Measurements from ENCODE around the gene SPATC1L.
"Not testable (repeated sequence)": the region's sequence is repeated elsewhere in the genome, so short reads cannot be mapped to it uniquely, and the experiment has no call there.

Gene SPATC1L

GRCh38 chr21:46181953-46182547, 2.2 kb downstream of the SPATC1L start:
- no peaks in the 10 kb centered on the region for H3K27me3 ChIP-seq (ENCODE audit: control insufficient read depth in 2 of 2, insufficient read depth in 2 of 2, low read length in 2 of 2)
- no peaks in the 10 kb centered on the region for H3K9me3 ChIP-seq (ENCODE audit: control insufficient read depth in 2 of 2, low read length in 2 of 2)
- H3K9ac ChIP-seq (ENCODE audit: low read depth in 1 of 2, low read length in 2 of 2) = no peak overlapping the region
- H3K4me3 ChIP-seq (ENCODE audit: low read length in 2 of 2) = no peak overlapping the region
- peaks cover 0 to 3% of the 10 kb centered on the region in 2 donors for H3K4me1 ChIP-seq (ENCODE audit: control insufficient read depth in 2 of 2, insufficient read depth in 2 of 2, low read length in 2 of 2)
- no peak overlapping the region for H3K27ac ChIP-seq (ENCODE audit: low read depth in 2 of 2, low read length in 2 of 2)
- H3K36me3 ChIP-seq (ENCODE audit: control insufficient read depth in 2 of 2, insufficient read depth in 2 of 2, low read length in 2 of 2) = no peaks in the 10 kb centered on the region

GRCh38 chr21:46181436-46181835, 2.8 kb downstream of the SPATC1L start:
- no peak overlapping the region for H3K9ac ChIP-seq (ENCODE audit: low read depth in 1 of 2, low read length in 2 of 2)
- H3K27me3 ChIP-seq (ENCODE audit: control insufficient read depth in 2 of 2, insufficient read depth in 2 of 2, low read length in 2 of 2) = no peaks in the 10 kb centered on the region
- H3K9me3 ChIP-seq (ENCODE audit: control insufficient read depth in 2 of 2, low read length in 2 of 2) = no peaks in the 10 kb centered on the region
- no peak overlapping the region for H3K27ac ChIP-seq (ENCODE audit: low read depth in 2 of 2, low read length in 2 of 2)
- no peak overlapping the region for H3K4me3 ChIP-seq (ENCODE audit: low read length in 2 of 2)
- H3K36me3 ChIP-seq (ENCODE audit: control insufficient read depth in 2 of 2, insufficient read depth in 2 of 2, low read length in 2 of 2) = no peaks in the 10 kb centered on the region
- peaks cover 0 to 3% of the 10 kb centered on the region in 2 donors for H3K4me1 ChIP-seq (ENCODE audit: control insufficient read depth in 2 of 2, insufficient read depth in 2 of 2, low read length in 2 of 2)

- H3K27me3 ChIP-seq (ENCODE audit: control insufficient read depth in 2 of 2, insufficient read depth in 2 of 2, low read length in 2 of 2) = no peaks in the 10 kb centered on the region
- no peak overlapping the region for H3K9ac ChIP-seq (ENCODE audit: low read depth in 1 of 2, low read length in 2 of 2)
- no peaks in the 10 kb centered on the region for H3K36me3 ChIP-seq (ENCODE audit: control insufficient read depth in 2 of 2, insufficient read depth in 2 of 2, low read length in 2 of 2)
- no peak overlapping the region for H3K4me3 ChIP-seq (ENCODE audit: low read length in 2 of 2)
- H3K9me3 ChIP-seq (ENCODE audit: control insufficient read depth in 2 of 2, low read length in 2 of 2) = no peaks in the 10 kb centered on the region
- H3K27ac ChIP-seq (ENCODE audit: low read depth in 2 of 2, low read length in 2 of 2) = no peak overlapping the region
- H3K4me1 ChIP-seq (ENCODE audit: control insufficient read depth in 2 of 2, insufficient read depth in 2 of 2, low read length in 2 of 2) = peaks cover 0 to 3% of the 10 kb centered on the region in 2 donors
These were observed 3.4 kb downstream of the SPATC1L start for GRCh38 chr21:46180778-46181391.

- no peaks in the 10 kb centered on the region for H3K9me3 ChIP-seq (ENCODE audit: control insufficient read depth in 2 of 2, low read length in 2 of 2)
- no peak overlapping the region for H3K9ac ChIP-seq (ENCODE audit: low read depth in 1 of 2, low read length in 2 of 2)
- H3K4me1 ChIP-seq (ENCODE audit: control insufficient read depth in 2 of 2, insufficient read depth in 2 of 2, low read length in 2 of 2) = peaks cover 0 to 3% of the 10 kb centered on the region in 2 donors
- H3K27ac ChIP-seq (ENCODE audit: low read depth in 2 of 2, low read length in 2 of 2) = no peak overlapping the region
- H3K27me3 ChIP-seq (ENCODE audit: control insufficient read depth in 2 of 2, insufficient read depth in 2 of 2, low read length in 2 of 2) = no peaks in the 10 kb centered on the region
- no peaks in the 10 kb centered on the region for H3K36me3 ChIP-seq (ENCODE audit: control insufficient read depth in 2 of 2, insufficient read depth in 2 of 2, low read length in 2 of 2)
- H3K4me3 ChIP-seq (ENCODE audit: low read length in 2 of 2) = no peak overlapping the region
These were observed 4.1 kb downstream of the SPATC1L start for GRCh38 chr21:46180079-46180722.

GRCh38 chr21:46179708-46180078, 4.6 kb downstream of the SPATC1L start:
- Histone ChIP-seq H3K36me3 (ENCODE audit: control insufficient read depth in 2 of 2, insufficient read depth in 2 of 2, low read length in 2 of 2) (no peaks in the 10 kb centered on the region), H3K4me3 (ENCODE audit: low read length in 2 of 2) (no peak overlapping the region), H3K9ac (ENCODE audit: low read depth in 1 of 2, low read length in 2 of 2) (no peak overlapping the region), H3K4me1 (ENCODE audit: control insufficient read depth in 2 of 2, insufficient read depth in 2 of 2, low read length in 2 of 2) (peaks cover 0 to 3% of the 10 kb centered on the region in 2 donors), H3K27ac (ENCODE audit: low read depth in 2 of 2, low read length in 2 of 2) (no peak overlapping the region), H3K9me3 (ENCODE audit: control insufficient read depth in 2 of 2, low read length in 2 of 2) (no peaks in the 10 kb centered on the region), H3K27me3 (ENCODE audit: control insufficient read depth in 2 of 2, insufficient read depth in 2 of 2, low read length in 2 of 2) (no peaks in the 10 kb centered on the region)

- no peak overlapping the region for H3K4me3 ChIP-seq (ENCODE audit: low read length in 2 of 2)
- H3K27me3 ChIP-seq (ENCODE audit: control insufficient read depth in 2 of 2, insufficient read depth in 2 of 2, low read length in 2 of 2) = no peaks in the 10 kb centered on the region
- no peak overlapping the region for H3K9ac ChIP-seq (ENCODE audit: low read depth in 1 of 2, low read length in 2 of 2)
- H3K9me3 ChIP-seq (ENCODE audit: control insufficient read depth in 2 of 2, low read length in 2 of 2) = no peaks in the 10 kb centered on the region
- H3K36me3 ChIP-seq (ENCODE audit: control insufficient read depth in 2 of 2, insufficient read depth in 2 of 2, low read length in 2 of 2) = no peaks in the 10 kb centered on the region
- H3K4me1 ChIP-seq (ENCODE audit: control insufficient read depth in 2 of 2, insufficient read depth in 2 of 2, low read length in 2 of 2) = peaks cover 0 to 2% of the 10 kb centered on the region in 2 donors
- no peak overlapping the region for H3K27ac ChIP-seq (ENCODE audit: low read depth in 2 of 2, low read length in 2 of 2)
These were observed 5.3 kb downstream of the SPATC1L start for GRCh38 chr21:46178961-46179360.

- not testable (repeated sequence) for H3K36me3 ChIP-seq (ENCODE audit: control insufficient read depth in 2 of 2, insufficient read depth in 2 of 2, low read length in 2 of 2); H3K9me3 ChIP-seq (ENCODE audit: control insufficient read depth in 2 of 2, low read length in 2 of 2); H3K4me1 ChIP-seq (ENCODE audit: control insufficient read depth in 2 of 2, insufficient read depth in 2 of 2, low read length in 2 of 2); H3K27me3 ChIP-seq (ENCODE audit: control insufficient read depth in 2 of 2, insufficient read depth in 2 of 2, low read length in 2 of 2); H3K27ac ChIP-seq (ENCODE audit: low read depth in 2 of 2, low read length in 2 of 2); H3K4me3 ChIP-seq (ENCODE audit: low read length in 2 of 2); H3K9ac ChIP-seq (ENCODE audit: low read depth in 1 of 2, low read length in 2 of 2)
These were observed 7.7 kb downstream of the SPATC1L start for GRCh38 chr21:46176443-46177129.

- H3K9me3 ChIP-seq (ENCODE audit: control insufficient read depth in 2 of 2, low read length in 2 of 2) = no peaks in the 10 kb centered on the region
- H3K36me3 ChIP-seq (ENCODE audit: control insufficient read depth in 2 of 2, insufficient read depth in 2 of 2, low read length in 2 of 2) = no peaks in the 10 kb centered on the region
- no peaks in the 10 kb centered on the region for H3K27me3 ChIP-seq (ENCODE audit: control insufficient read depth in 2 of 2, insufficient read depth in 2 of 2, low read length in 2 of 2)
- no peak overlapping the region for H3K27ac ChIP-seq (ENCODE audit: low read depth in 2 of 2, low read length in 2 of 2)
- H3K4me3 ChIP-seq (ENCODE audit: low read length in 2 of 2) = no peak overlapping the region
- no peaks in the 10 kb centered on the region for H3K4me1 ChIP-seq (ENCODE audit: control insufficient read depth in 2 of 2, insufficient read depth in 2 of 2, low read length in 2 of 2)
- no peak overlapping the region for H3K9ac ChIP-seq (ENCODE audit: low read depth in 1 of 2, low read length in 2 of 2)
These were observed 10.7 kb downstream of the SPATC1L start for GRCh38 chr21:46173573-46173972.

- Histone ChIP-seq H3K4me1 (ENCODE audit: control insufficient read depth in 2 of 2, insufficient read depth in 2 of 2, low read length in 2 of 2) (no peaks in the 10 kb centered on the region), H3K9me3 (ENCODE audit: control insufficient read depth in 2 of 2, low read length in 2 of 2) (no peaks in the 10 kb centered on the region), H3K4me3 (ENCODE audit: low read length in 2 of 2) (no peak overlapping the region), H3K9ac (ENCODE audit: low read depth in 1 of 2, low read length in 2 of 2) (no peak overlapping the region), H3K27ac (ENCODE audit: low read depth in 2 of 2, low read length in 2 of 2) (no peak overlapping the region), H3K27me3 (ENCODE audit: control insufficient read depth in 2 of 2, insufficient read depth in 2 of 2, low read length in 2 of 2) (no peaks in the 10 kb centered on the region), H3K36me3 (ENCODE audit: control insufficient read depth in 2 of 2, insufficient read depth in 2 of 2, low read length in 2 of 2) (no peaks in the 10 kb centered on the region)
These were observed 11.3 kb downstream of the SPATC1L start for GRCh38 chr21:46172863-46173528.

Data from mucosa of rectum (tissue), 2 donors.